Smooth muscle cell (in vitro differentiated cells): Measurements from ENCODE around the gene ZBED4. TPM values are rescaled to one million over a fixed set of nuclear protein-coding genes. Genes with fewer than 3 reads are reported as not detected.

ENCODE experiments used
- DNase-seq: peaks from one replicate; lab custom pipeline; 2025; ENCODE audit not compliant: unreplicated experiment; lab: John Stamatoyannopoulos, UW
- H2AFZ ChIP-seq: fragments of 200-600 bp; sonication (generic); 2 replicates; pipeline ENCODE4 v1.6.0; 2016; ENCODE audit warnings: antibody characterized with exemption, low read depth, mild to moderate bottlenecking
- H3F3A ChIP-seq: fragments of 200-600 bp; sonication (generic); 2 replicates; pipeline ENCODE4 v1.6.0; 2017; ENCODE audit warnings: antibody characterized with exemption, low read depth
- H3K27ac ChIP-seq: fragments of 200-600 bp; sonication (generic); 2 replicates; pipeline ENCODE4 v1.5.1; 2016; ENCODE audit warnings: low read depth, mild to moderate bottlenecking
- H3K27me3 ChIP-seq: fragments of 200-600 bp; sonication (generic); 2 replicates; pipeline ENCODE4 v1.6.1; 2016; ENCODE audit warnings: low read depth, mild to moderate bottlenecking
- H3K36me3 ChIP-seq: fragments of 200-600 bp; sonication (generic); 2 replicates; pipeline ENCODE4 v1.5.1; 2016; ENCODE audit warnings: low read depth
- H3K4me1 ChIP-seq: fragments of 200-600 bp; sonication (generic); 2 replicates; pipeline ENCODE4 v1.5.1; 2016; ENCODE audit warnings: low read depth
- H3K4me2 ChIP-seq: fragments of 200-600 bp; sonication (generic); 2 replicates; pipeline ENCODE4 v1.6.0; 2016; ENCODE audit warnings: mild to moderate bottlenecking
- H3K4me3 ChIP-seq: fragments of 200-600 bp; sonication (generic); 2 replicates; pipeline ENCODE4 v1.5.1; 2016; ENCODE audit warnings: mild to moderate bottlenecking
- H3K79me2 ChIP-seq: fragments of 200-600 bp; sonication (generic); 2 replicates; pipeline ENCODE4 v1.6.0; 2016; ENCODE audit warnings: low read depth, mild to moderate bottlenecking
- H3K9ac ChIP-seq: fragments of 200-600 bp; sonication (generic); 2 replicates; pipeline ENCODE4 v1.6.0; 2016; ENCODE audit warnings: low read depth
- H3K9me3 ChIP-seq: fragments of 200-600 bp; sonication (generic); replicated peaks from 2 replicates; pipeline ENCODE4 v1.5.1; 2016; ENCODE audit warnings: low read depth
- H4K20me1 ChIP-seq: fragments of 200-600 bp; sonication (generic); 2 replicates; pipeline ENCODE4 v1.6.0; 2016; ENCODE audit warnings: low read depth
- CTCF ChIP-seq: fragments of 200-600 bp; sonication (generic); IDR thresholded peaks from 2 replicates; pipeline ENCODE4 v1.5.1; 2017; ENCODE audit warnings: borderline replicate concordance, mild to moderate bottlenecking, antibody characterized with exemption; ENCODE audit not compliant: insufficient read depth, poor library complexity, severe bottlenecking
- WGBS: methylation state at CpG from one replicate; pipeline ENCODE4 v1.1.7; 2016; ENCODE audit warnings: low lambda C conversion rate; 5-methylcytosine and 5-hydroxymethylcytosine counted together
- polyA plus RNA-seq: library from polyadenylated mRNA; unstranded; fragments of >200 nt; fragmentation: Nextera tagmentation; extraction: Ambion mirVana; gene quantifications from 2 replicates; pipeline ENCODE4 v1.2.1, GENCODE V29; 2016
- total RNA-seq: library from RNA; depleted of rRNA; stranded (reverse); fragments of >200 nt; gene quantifications from 2 replicates; pipeline ENCODE4 v1.2.3, GENCODE V29; 2014

The ZBED4 gene
- total and polyA plus RNA-seq, 2 experiments from 2014 or later: 12.1 to 16.6 TPM

- 50% methylated on average over 2 of the region's 2 CpGs for WGBS
- Histone ChIP-seq H3K4me2 (no peak overlapping the region), H3K27ac (no peak overlapping the region), H3K9ac (no peak overlapping the region), H3K4me1 (no peaks in the 10 kb centered on the region), H3K9me3 (peaks cover 18% of the 10 kb centered on the region), H3K4me3 (no peak overlapping the region), H3F3A (peaks cover 5% of the 10 kb centered on the region), H3K27me3 (no peaks in the 10 kb centered on the region), H3K79me2 (peaks cover 97% of the 10 kb centered on the region), H2AFZ (no peak overlapping the region), H4K20me1 (peaks cover 74% of the 10 kb centered on the region), H3K36me3 (peaks cover 15% of the 10 kb centered on the region)
- no peak for DNase-seq
- TF ChIP-seq CTCF: no peak
Measured at GRCh38 chr22:49866134-49866533, 12.5 kb downstream of the ZBED4 start.

DNA sequence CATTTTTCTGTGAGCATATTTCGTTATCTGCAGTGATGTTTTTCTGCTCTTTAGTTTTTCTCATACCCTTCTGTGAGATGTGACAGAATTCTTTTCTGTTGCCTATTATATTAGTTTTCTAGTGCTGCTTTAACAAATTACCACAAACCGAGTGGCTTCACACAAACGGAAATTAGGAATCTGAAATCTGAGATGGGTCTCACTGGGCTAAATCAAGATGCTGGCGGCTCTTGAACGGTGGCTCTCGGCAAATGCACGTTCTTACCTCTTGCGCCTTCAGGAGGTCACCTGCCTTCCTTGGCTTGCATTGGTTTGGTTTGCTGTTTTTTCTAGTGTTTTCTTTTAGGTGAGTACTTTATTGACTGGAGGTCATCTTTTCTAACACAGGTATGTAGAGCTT is 13.0 kb downstream of the ZBED4 start:
- H3K27me3 ChIP-seq: no peaks in the 10 kb centered on the region
- no peak overlapping the region for H3K27ac ChIP-seq
- no peak for TF ChIP-seq CTCF
- H2AFZ ChIP-seq: no peak overlapping the region
- no peaks in the 10 kb centered on the region for H3K4me1 ChIP-seq
- no peak overlapping the region for H3K4me3 ChIP-seq
- H3F3A ChIP-seq: peaks cover 3% of the 10 kb centered on the region
- 92% methylated on average over 8 of the region's 8 CpGs for WGBS
- no peak overlapping the region for H3K4me2 ChIP-seq
- H4K20me1 ChIP-seq: peaks cover 74% of the 10 kb centered on the region
- no peak overlapping the region for H3K9ac ChIP-seq
- peaks cover 97% of the 10 kb centered on the region for H3K79me2 ChIP-seq
- peaks cover 15% of the 10 kb centered on the region for H3K36me3 ChIP-seq
- H3K9me3 ChIP-seq: peaks cover 18% of the 10 kb centered on the region
- no peak for DNase-seq

GRCh38 chr22:49867303-49868265 is 13.9 kb downstream of the ZBED4 start:
- 98% methylated on average over 18 of the region's 18 CpGs for WGBS
- H3K36me3 ChIP-seq: peaks cover 15% of the 10 kb centered on the region
- no peaks in the 10 kb centered on the region for H3F3A ChIP-seq
- peaks cover 18% of the 10 kb centered on the region for H3K9me3 ChIP-seq
- H3K4me2 ChIP-seq: no peak overlapping the region
- no peak for DNase-seq
- H3K4me3 ChIP-seq: no peak overlapping the region
- no peaks in the 10 kb centered on the region for H3K4me1 ChIP-seq
- no peak for TF ChIP-seq CTCF
- peaks cover 98% of the 10 kb centered on the region for H3K79me2 ChIP-seq
- H3K27ac ChIP-seq: no peak overlapping the region
- H3K9ac ChIP-seq: no peak overlapping the region
- no peak overlapping the region for H2AFZ ChIP-seq
- H4K20me1 ChIP-seq: peaks cover 74% of the 10 kb centered on the region
- no peaks in the 10 kb centered on the region for H3K27me3 ChIP-seq
